SIG-M5 treated with dmso at 0.1 percent for 504 hours (cell line): ENCODE results near the gene PLA2G4F.
A peak's percentile ranks its signal among the peaks of the same experiment; 100 is the strongest.

Experiments used
- DNase-seq: peaks from one replicate; lab custom pipeline; 2025; ENCODE audit not compliant: unreplicated experiment; lab: John Stamatoyannopoulos, UW

Gene PLA2G4F

DNA sequence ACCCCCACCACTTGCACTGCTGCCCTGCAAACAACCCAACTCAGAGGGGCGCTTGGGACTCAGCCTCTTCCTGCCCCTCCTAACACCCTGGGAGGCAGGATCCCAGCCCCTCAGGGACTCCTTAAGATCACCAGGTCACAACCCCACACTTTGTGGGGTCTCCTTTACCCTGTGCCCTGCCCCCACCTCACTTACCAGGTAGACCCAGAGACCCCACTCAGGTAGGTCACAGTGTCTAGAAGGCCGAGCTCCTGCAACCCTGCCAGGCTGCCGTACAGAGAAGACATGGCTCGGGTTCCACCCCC, 9.1 kb downstream of the PLA2G4F start:
- no peak for DNase-seq

DNA sequence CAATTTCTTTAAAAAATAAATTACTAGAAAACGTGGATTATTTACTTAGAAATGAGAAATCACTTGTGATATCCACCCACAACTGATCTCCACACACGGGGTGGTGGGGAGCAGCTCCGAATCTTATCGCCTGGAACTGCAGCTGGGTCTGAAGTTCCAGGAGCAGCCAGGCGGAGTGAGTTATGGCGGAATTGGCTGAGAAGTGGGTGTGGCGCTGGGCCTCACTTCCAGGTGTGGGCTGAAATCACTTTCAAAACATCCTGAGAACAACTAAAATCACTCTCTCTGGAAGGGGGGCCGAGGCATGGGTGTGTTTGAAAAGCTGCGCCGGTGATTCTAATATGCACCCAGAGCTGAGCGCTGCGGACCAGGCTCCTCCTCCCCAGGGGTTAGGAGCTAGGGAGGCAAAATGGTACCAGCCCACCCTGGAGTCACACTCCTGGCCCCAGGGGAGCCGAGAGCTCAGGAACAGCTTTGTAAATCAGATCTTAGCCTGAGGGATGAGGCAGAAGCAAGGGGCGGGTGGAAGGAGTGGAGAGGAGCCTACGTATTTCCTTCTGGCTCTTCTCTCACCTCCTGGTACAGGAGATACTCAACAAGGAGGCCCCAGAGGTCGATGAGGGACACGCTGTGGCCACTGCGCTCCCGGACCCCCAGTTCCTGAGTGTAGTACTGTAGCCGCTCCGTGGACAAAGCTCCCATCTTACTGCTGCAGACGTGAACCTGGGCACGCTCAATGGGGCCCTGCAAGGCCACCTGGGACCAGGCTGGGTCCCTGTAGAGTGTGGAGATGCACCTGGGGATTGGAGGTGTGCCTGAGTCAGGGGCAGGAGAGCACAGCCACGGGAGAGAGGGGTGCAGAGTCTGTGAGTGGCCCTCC, 9.6 kb downstream of the PLA2G4F start:
- no peak for DNase-seq

DNA sequence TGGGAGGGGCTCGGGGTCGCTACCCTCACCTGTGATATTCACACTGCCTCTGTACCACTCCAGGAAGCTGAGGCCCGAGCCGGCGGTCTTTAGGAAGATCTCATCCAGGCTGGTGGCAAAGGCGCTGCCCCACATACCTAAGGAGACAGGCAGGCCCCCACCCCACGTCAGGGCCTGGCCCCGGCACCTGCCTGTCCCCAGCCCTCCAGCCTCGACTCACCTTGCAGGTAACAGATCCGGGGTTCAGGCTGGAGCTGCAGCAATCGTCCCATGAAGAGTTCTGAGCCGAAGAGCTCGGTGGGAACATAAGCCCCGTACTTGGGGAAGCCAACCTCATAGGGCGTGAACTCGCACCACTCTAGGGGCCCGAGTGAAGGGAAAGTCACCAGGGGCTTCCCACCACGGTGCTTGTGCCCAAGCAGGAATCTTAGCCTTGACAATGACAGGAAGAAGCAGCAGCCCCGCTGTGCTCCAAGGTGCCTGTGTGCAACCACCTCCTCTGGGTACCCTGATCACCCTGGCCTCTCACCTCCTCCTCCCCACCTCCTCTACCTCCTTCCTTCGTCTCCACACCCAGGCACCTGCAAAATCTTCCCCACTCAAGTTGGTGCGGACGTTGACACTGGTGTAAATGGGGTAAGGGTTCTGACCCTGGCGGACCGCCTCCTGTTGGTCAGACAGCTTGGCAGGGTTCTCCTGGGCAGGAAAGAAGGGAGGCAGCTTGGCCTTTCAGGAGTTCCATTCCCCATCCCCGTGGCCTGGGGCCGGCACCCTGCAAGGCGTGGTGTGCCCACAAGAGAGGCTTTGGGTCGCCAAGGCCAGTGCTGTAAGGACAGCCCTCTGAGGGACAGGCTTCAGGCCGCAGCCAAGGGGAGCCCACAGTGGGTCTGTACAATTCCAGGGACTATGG, 10.6 kb downstream of the PLA2G4F start:
- DNase-seq = no peak

DNA sequence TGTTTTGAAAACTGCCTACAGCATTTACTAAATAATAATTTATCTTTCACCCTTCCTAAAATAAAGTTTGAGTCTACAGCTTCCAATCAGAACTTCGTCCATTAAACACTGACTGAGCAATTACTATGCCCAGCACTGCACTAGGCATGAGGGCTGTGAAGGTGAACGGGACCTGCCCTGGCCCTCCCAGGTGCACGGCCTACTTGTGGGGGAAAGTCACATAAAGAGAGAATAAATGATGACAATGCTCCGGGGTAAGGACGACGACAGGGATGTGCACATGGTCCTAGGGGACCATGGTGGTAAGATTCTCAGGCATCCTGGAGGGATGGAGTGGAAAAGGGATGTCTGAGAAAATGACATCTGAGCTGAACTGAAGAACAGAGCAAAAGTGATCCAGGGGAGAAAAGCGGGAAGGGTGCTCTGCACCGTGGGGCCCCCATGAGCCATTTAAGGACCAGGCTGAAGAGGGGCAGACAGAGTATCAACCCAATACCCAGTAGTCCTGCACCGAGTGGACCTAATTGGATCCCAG, 11.5 kb downstream of the PLA2G4F start:
- DNase-seq = no peak

DNA sequence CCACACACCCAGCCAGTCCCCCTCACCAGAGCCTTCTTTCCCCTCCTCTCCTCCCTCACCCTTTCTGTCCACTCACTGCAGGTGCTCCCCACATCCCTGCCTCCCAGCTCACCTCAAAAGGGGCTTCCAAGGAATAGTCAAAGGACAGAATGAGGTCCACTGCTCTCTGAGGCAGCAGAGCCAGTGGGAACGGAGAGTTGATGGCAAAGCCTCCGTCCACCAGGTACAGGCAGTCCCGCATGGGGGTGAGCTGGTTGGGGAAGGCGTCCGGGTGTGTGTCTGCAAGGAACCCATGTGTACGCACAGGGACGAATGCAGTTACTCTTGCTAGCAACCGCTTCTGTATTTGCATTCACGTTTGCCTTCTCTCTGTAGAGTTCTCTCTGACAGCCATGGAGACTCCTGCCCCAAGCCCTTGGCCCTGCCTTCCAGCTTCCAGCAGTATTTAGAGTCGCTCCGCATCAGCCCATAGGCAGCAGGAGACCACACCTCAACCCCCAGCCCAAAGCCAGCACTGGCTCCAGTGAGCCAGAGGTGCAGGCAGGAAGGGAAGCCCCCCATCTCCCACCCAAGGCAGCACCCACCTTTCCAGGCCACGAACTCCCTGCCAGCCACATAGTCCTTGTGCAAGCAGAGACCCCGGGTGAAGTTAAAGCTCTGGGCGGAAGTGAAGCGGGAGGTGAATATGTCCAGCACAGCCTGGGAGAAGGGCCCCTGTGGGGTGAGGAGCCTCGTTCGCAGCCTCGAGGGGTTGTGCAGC, 12.4 kb downstream of the PLA2G4F start:
- DNase-seq = no peak

DNA sequence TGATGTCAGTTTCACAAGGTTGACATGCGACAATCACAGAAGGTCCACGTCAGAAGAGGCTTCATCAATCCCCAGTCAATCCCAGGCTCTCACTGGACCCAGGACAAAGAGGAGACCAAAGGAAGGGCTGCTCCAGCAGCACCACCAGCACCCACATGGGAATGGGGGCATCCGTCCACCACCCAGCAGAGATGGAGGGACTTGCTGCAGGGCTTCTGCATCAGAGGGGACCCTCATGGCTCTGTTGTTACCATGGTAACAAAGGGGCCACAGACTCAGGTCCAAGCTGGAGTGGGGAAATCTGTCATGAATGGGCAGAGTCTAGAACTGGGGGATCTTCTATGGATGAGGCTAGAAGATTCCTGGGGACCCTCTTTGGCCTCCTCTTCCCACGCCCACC, 13.1 kb downstream of the PLA2G4F start:
- DNase-seq = no peak

DNA sequence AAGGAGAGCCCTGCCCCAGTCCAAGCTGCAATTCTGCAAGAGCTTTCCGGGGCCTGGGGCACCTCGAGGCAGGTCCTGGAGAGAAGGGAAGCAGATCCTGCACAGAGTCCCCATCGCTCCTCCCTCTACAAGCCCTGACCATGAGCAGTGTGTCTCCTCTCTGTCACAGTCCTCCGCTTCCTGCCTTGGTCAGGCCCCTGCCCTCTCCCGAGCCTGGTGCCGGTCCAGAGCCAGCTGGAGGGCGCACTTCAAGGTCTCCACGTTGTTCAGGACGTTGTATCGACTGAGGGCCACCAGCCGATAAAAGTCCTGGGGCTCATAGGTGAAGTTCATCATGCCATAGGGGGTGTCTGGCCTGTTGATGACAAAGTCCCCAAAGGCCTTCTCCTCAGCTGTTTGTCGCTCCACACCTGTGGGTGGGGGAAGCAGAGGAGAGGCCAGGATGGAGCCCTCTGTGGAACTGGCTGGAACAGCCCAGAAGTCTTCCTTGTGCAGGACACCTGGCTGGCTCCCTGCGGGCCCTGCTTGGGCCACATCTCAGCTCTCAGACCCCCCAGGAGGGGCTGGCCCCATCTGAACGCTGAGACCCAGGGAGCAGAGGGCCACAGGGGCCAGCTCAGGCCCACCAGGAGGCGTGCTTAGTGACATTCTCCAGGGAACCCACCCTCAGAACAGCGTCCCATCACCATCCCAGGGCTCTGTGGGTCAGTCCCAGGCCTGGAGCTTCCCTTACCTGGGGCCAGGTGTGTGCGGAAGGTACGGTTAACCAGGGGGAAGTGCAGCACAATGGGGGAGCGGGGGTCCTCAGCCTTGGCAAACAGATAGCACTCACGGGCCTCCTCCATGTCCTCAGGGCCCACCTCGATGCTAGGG, 14.4 kb downstream of the PLA2G4F start:
- no peak for DNase-seq

DNA sequence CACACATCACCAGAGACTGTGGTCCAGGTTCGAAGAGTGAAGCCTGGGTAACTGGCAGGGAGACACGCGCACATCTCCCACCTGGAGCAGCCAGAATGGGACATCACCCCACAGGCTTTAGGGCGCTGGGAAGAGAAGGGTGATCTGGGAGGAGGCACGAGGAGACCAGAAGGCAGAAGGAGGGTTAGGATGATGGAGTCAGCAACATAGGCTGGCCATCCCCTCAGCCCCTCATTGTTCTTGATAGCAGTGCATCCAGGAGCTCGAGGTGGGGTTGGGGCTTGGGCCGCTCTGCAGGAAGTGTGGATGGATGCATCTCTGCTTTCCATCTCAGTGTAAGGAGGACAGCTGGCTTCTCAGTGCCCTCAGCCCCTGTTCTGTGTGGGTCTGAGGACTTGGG, 15.2 kb downstream of the PLA2G4F start:
- no peak for DNase-seq

DNA sequence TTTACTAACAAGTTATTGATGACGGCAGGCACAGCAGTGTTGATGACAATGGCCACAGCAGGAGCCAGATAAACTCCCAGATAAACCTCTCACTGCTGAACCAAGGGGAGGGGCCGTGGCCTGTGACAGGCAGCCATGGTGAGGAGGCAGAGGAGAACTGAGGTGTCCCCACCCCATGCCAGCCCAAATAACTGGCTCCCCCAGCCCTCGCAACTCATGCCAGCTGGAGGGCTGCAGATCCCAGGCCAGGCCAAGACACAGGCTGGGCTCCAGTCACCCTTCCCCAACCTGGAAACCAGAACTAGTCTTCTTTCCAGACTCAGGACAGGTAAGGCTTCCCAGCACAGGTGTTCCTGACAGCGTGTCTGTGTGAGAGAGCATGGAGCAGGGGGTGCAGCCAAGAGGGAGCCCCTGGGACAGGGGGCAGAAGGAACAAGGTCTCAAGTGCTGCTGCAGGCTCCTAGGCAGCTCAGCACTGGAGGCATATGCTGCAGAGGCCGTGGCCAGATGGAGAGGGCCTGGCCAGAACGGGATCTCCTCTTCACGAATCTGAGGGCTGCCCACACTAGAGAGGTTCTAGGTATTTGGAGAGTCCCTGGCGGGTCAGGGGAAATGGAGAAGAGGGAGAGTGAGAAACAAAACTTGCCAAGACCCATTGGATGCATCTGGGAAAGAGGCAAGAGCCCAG, 15.9 kb downstream of the PLA2G4F start:
- no peak for DNase-seq

DNA sequence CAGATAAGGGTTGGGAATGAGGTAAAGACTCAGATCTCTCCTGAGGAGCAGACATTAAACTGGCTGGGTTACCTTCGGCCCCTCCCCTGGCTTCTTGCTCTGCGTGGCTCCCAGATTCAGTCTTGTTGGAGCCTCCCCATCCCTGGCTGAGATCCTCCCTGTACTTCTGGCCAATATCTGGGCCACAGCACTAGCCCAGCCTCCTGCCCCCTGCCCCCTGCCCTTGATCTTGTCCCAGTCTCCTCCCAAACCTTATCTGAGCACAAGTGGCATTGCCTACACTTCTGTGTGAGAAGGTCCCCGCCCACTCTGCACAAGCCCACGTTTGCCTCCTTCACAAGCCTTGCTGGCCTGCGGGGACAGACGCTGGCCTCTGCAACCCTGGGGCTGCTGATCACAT, 16.8 kb downstream of the PLA2G4F start:
- no peak for DNase-seq

DNA sequence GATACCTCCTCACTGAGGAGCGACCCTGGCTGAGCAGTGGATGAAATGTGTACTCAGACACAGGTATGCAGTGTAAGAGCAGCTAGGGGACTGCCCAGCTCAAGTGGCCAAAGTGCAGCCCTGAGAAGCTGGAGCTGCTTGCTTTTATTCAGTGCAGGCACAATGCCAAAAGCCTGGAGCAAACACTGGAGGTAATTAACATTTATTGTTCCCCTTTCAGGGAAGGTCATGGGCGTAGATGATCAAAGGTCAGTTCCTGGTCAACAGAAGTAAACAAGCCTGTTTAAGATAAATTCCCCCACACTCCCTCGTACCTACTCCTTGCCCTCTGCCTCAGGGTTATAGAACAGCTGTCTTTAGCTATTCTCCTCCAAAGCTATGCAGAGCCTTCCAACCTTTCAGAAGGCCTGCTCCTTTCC, 17.5 kb downstream of the PLA2G4F start:
- DNase-seq = no peak

DNA sequence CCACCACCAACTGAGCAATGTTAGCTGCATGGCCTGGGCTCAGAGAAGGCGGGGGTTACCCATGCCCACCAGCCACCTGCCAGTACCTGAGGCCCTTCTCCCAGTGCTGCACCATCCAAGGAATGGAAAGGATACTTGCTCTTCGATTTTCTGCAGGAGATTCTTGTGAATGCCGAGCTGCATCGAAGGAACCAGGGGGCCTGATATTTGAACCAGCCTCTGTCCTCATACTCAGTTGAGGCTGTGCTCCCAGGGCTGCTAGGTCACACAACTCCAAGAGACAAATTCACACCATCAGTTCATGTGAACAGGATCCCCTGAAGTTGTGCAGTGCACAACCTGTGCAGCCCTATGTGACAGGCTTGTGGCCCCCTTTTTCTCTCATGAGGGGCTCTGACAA, 18.0 kb downstream of the PLA2G4F start:
- no peak for DNase-seq

DNA sequence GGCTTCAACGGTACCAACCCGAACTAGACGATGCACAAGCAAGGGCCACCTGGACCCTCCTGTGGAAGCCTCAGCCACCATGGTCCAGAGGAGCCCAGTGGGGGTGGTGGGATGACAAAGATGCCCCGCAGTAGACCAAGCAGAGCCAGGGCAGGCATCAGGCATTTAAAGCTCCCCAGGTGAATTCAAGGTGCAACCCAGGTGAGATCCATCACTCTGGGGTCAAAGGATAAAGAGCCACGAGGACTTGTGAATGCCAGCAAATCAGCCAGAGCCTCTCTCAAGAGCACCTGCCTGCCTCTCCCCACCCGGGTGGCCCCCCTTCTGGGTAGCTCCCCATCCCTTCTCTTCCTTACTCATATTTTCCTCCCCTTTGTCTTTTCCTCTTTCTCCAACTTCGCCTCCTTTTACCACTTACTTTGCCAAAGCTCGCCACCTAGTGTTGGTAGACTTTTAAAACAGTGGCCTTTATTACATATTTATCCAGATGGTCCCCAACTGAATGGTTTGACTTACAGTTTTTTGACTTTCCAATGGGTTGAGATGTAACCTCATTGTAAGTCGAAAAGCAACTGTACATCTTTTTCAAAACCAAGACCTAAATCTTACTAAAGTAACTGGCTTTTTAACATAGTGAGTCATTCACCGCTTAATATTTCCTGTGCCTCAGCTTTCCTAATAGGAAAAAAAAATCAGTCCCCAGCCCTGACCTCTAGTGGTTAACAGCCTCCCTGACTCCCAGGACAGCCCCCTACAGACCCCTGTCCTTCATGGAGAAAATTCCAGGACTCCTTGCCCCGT, 18.8 kb downstream of the PLA2G4F start:
- DNase-seq = peak; percentile 41

DNA sequence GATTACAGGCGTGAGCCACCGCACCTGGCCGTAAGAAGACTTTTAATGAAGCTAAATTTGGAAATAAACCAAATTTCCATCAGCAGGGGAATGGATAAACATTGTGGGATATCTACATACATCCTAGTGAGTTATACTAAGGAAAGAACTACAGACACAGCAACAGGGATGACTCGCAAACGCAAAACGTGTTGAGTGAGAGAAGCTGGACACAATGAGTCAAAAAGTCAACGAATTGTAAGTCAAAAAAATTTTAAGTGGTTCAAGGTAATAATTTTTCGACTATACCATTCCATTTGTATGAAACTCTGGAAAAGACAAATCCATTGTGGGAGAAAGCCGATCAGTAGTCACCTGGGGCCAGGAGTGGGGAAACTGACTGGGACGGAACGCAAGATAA, 19.9 kb downstream of the PLA2G4F start:
- DNase-seq = no peak

DNA sequence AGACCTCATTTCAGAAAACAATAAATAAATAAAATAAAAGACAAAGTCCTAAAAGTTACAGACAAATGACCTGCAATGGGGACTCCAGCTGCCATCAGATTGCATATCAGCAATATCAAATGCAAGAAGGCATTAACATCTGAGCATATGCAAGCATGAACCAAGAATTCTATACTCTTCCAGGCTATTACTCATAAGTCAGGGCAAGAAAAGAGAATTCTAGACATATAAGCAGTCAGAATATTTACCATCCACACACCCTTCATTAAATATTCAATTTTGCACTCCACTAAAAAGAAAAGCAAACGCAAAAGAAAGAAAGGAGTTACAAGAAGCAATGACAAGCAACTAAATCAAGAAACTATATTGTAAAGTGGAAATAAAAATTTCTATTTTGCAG, 21.1 kb downstream of the PLA2G4F start:
- DNase-seq = no peak

DNA sequence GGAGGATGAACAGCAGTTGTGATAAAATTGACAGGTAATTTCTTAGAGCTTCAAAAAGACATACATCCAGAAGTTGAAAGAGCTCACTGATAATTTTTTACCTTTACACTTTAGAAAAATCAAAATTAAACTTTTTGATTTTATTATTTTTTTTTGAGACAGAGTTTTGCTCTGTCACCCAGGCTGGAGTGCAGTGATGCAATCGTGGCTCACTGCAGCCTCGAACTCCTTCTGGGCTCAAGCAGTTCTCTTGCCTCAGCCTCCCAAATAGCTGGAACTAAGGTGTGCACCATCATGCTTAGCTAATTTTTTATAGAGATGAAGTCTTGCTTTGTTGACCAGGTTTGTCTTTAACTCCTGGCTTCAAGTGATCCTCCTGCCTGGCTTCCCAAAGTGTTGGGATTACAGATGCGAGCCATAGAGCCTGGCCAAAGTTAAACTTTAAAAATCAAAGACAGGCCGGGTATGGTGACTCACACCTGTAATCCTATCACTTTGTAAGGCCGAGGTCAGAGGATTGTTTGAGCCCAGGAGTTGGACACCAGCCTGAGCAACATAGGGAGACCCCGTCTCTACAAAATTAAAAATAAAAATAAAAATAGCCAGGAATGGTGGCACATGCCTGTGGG, 21.7 kb downstream of the PLA2G4F start:
- no peak for DNase-seq

DNA sequence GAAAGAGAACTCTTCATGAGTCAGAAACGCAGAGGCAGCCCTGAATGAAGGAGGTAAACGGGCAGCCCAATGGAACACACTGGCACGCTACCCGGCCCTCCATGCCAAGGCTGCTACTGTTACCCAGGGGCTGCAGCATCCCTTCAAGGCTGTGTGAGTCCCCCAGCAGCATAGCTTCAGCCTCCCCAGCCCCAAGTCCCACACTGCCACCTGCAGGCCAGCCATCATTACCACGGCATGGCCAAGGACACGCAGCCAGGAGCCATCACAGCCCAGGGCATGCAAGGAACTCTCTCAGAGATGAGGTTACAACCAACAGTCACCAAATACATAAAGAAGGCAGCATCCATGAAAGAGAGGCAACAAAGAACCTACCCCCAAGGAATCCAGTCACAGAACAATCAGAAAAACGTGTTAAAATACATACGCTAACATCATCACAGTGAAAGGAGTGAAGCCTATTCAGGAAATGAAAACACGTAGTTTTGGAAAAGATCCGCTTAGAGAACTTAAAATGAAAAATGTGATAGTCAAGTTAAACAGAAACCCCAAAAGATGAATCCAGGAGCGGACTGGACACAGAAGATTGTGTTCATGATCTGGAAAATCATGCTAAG, 22.4 kb downstream of the PLA2G4F start:
- peak; percentile 43 for DNase-seq

DNA sequence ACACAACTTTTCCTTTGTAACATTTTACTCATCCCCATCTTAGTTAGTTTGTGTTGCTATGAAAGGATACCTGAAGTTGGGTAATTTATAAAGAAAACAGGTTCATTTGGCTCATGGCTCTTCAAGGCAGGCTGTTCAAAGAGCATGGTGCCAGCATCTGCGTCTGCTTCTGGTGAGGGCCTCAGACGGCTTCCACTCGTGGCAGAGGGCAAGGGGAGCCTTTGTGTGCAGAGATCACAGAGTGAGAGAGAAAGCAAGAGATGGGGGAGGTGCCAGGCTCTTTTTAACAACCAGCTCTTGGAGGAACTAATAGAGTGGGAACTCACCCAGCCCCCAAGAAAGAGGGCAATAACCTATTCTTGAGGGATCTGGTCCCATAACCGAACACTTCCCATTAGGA, 23.1 kb downstream of the PLA2G4F start:
- DNase-seq = no peak
